A549 (cell line): Measurements from ENCODE around the gene PRKAB2. TPM values are rescaled to one million over a fixed set of nuclear protein-coding genes. Genes with fewer than 3 reads are reported as not detected.
A peak's percentile ranks its signal among the peaks of the same experiment; 100 is the strongest.

Experiments used
- ATAC-seq, 2 experiments: fragments of 200-7000 bp in 1 of 2; fragments of >200 bp in 1 of 2; cut with Nextera tagmentation in 1 of 2; cut with Tn5 transposase in 1 of 2; 3 replicates each; pipeline versions ENCODE4 v1.8.0 to v1.9.1; 2018 to 2020; ENCODE audit warnings: mild to moderate bottlenecking in 1 of 2, moderate library complexity in 1 of 2
- CTCF ChIA-PET: fragments of 300-600 bp; sonication (Branson Sonifier 250); formaldehyde crosslinking; extraction: SDS; loops from one replicate; lab custom pipeline; 2021; ENCODE audit warnings: antibody characterized with exemption, inconsistent platforms; lab: Yijun Ruan, JAX
- POLR2A ChIA-PET: fragments of 350-600 bp; formaldehyde crosslinking; extraction: SDS; loops from one replicate; lab custom pipeline; 2021; ENCODE audit warnings: antibody characterized with exemption, inconsistent platforms; lab: Yijun Ruan, JAX
- DNase-seq, 2 experiments: peaks; one replicate each; pipeline versions ENCODE4 v3.0.0 to v3.0.0-alpha.2; 2011 to 2016; ENCODE audit warnings: low read depth in 1 of 2, low spot score in 1 of 2
- FAIRE-seq: peaks from 2 replicates; lab custom pipeline; 2011; peaks lifted over from hg19 to GRCh38; lab: Jason Lieb, UNC
- H3K27ac ChIP-seq, 2 experiments: fragments of >200 bp; sonication (Bioruptor Twin); formaldehyde crosslinking; 3 replicates each; pipeline ENCODE4 v1.5.1; 2016 to 2017
- H3K4me1 ChIP-seq: fragments of >200 bp; sonication (Bioruptor Twin); formaldehyde crosslinking; 3 replicates; pipeline ENCODE4 v1.6.1; 2016
- H3K4me2 ChIP-seq: fragments of >200 bp; sonication (Bioruptor Twin); formaldehyde crosslinking; 3 replicates; pipeline ENCODE4 v1.6.1; 2016
- H3K4me3 ChIP-seq: fragments of >200 bp; sonication (Bioruptor Twin); formaldehyde crosslinking; 3 replicates; pipeline ENCODE4 v1.5.1; 2016
- H3K9me3 ChIP-seq: fragments of >200 bp; sonication (Bioruptor Twin); formaldehyde crosslinking; 3 replicates; pipeline ENCODE4 v1.6.1; 2016
- BHLHE40 ChIP-seq: IDR thresholded peaks from 2 replicates; pipeline ENCODE4 v1.6.1; 2012; ENCODE audit warnings: low read depth, low read length, inconsistent platforms
- CEBPB ChIP-seq, 2 experiments: fragments of >200 bp in 1 of 2; sonication (Bioruptor Twin) in 1 of 2; formaldehyde crosslinking in 1 of 2; IDR thresholded peaks; 2 replicates each; pipeline ENCODE4 v1.6.1; 2012 to 2016
- CHD2 ChIP-seq: fragments of 150-350 bp; IDR thresholded peaks from 2 replicates; pipeline ENCODE4 v1.6.1; 2014; ENCODE audit warnings: low read length; ENCODE audit not compliant: partially characterized antibody
- FOSL2 ChIP-seq, 2 experiments: fragments of 450-650 bp in 1 of 2; fragments of >200 bp in 1 of 2; sonication (Bioruptor Twin) in 1 of 2; formaldehyde crosslinking; IDR thresholded peaks; 2 replicates each; pipeline versions ENCODE4 v1.5.0 to v1.6.1; 2016 to 2020; ENCODE audit warnings: mild to moderate bottlenecking in 1 of 2, moderate library complexity in 1 of 2
- KDM5A ChIP-seq: fragments of 200-600 bp; sonication (generic); IDR thresholded peaks from 2 replicates; pipeline ENCODE4 v1.6.1; 2016; ENCODE audit warnings: antibody characterized with exemption, mild to moderate bottlenecking
- MYC ChIP-seq: IDR thresholded peaks from 2 replicates; pipeline ENCODE4 v1.6.1; 2012; ENCODE audit warnings: mild to moderate bottlenecking, inconsistent platforms, low read length, improper control_type of control experiment, borderline replicate concordance
- NPAS2 ChIP-seq: fragments of 250-450 bp; sonication (Bioruptor Pico); IDR thresholded peaks from 2 replicates; pipeline ENCODE4 v1.8.0; 2022; ENCODE audit warnings: mild to moderate bottlenecking, moderate library complexity, borderline replicate concordance
- PHF8 ChIP-seq: fragments of 200-600 bp; sonication (generic); IDR thresholded peaks from 2 replicates; pipeline ENCODE4 v1.6.1; 2016; ENCODE audit warnings: low read depth, mild to moderate bottlenecking, antibody characterized with exemption, moderate library complexity, borderline replicate concordance
- POLR2AphosphoS2 ChIP-seq: conservative IDR thresholded peaks from 2 replicates; pipeline ENCODE4 v1.6.1; 2012; ENCODE audit warnings: low read length, improper control_type of control experiment, inconsistent platforms
- RNF2 ChIP-seq: fragments of 200-600 bp; sonication (generic); IDR thresholded peaks from 2 replicates; pipeline ENCODE4 v1.6.1; 2016; ENCODE audit warnings: low read depth, mild to moderate bottlenecking, antibody characterized with exemption, moderate library complexity, borderline replicate concordance
- SMC3 ChIP-seq: fragments of >200 bp; sonication (Bioruptor Twin); formaldehyde crosslinking; IDR thresholded peaks from 3 replicates; pipeline ENCODE4 v1.6.1; 2018; ENCODE audit warnings: inconsistent platforms
- SREBF2 ChIP-seq: fragments of 450-650 bp; IDR thresholded peaks from 2 replicates; pipeline ENCODE4 v1.6.1; 2014; ENCODE audit warnings: mild to moderate bottlenecking, moderate library complexity
- ZC3H11A ChIP-seq: fragments of 450-650 bp; IDR thresholded peaks from 2 replicates; pipeline ENCODE4 v1.6.1; 2014; ENCODE audit warnings: antibody characterized with exemption, mild to moderate bottlenecking
- WGBS: methylation state at CpG from one replicate; pipeline ENCODE4 v1.1.6; 2017; ENCODE audit errors: missing lambda C conversion rate; 5-methylcytosine and 5-hydroxymethylcytosine counted together
- polyA plus RNA-seq, 4 experiments: library from polyadenylated mRNA; depleted of rRNA in 3 of 4; stranded (reverse); fragments of >200 nt; fragmentation: RNase III in 1 of 4; extraction: RNeasy Plus Mini Kit Qiagen cat#74134 plus additional on column Dnase treatment in 1 of 4; gene quantifications; 2 replicates in 3 of 4; 3 replicates in 1 of 4; pipeline ENCODE4 v1.2.3, GENCODE V29; 2011 to 2017
- TF ChIP-seq, protein P1 (sequence below): fragments of >200 bp; sonication (Bioruptor Twin); formaldehyde crosslinking; IDR thresholded peaks from 3 replicates; pipeline ENCODE4 v1.5.1; 2016
- TF ChIP-seq, protein P2 (sequence below): fragments of >200 bp; sonication (Bioruptor Twin); formaldehyde crosslinking; IDR thresholded peaks from 2 replicates; pipeline ENCODE4 v1.6.1; 2016
- TF ChIP-seq, protein P3 (sequence below): fragments of 250-450 bp; sonication (Bioruptor Pico); IDR thresholded peaks from 2 replicates; pipeline ENCODE4 v1.5.0; 2021; ENCODE audit warnings: mild to moderate bottlenecking, moderate library complexity, borderline replicate concordance
- TF ChIP-seq, protein P4 (sequence below): fragments of >200 bp; sonication (Bioruptor Twin); formaldehyde crosslinking; IDR thresholded peaks from 3 replicates; pipeline ENCODE4 v1.6.1; 2016

Gene PRKAB2
- polyA plus RNA-seq, 2 of the 4 experiments (the other 2 are of a cell fraction) = 11.4 to 22.4 TPM

- POLR2A ChIA-PET = no interaction called here
- H3K9me3 ChIP-seq = no peaks in the 10 kb centered on the region
- DNase-seq = no peak
- FAIRE-seq = no peak
- CTCF ChIA-PET = interaction anchor here (1.3 kb wide), 1 partner anchor 27 kb away, joined by 3 read pairs; no protein-coding TSS in a partner anchor
- peak overlapping the region; percentile 16; the same call in 1 of the 3 replicates for H3K4me2 ChIP-seq
- peaks cover 12% of the 10 kb centered on the region; the same call in 2 of the 3 replicates for H3K4me1 ChIP-seq
- no peak for TF ChIP-seq PHF8
- TF ChIP-seq MYC = no peak
- TF ChIP-seq, protein P1, sequence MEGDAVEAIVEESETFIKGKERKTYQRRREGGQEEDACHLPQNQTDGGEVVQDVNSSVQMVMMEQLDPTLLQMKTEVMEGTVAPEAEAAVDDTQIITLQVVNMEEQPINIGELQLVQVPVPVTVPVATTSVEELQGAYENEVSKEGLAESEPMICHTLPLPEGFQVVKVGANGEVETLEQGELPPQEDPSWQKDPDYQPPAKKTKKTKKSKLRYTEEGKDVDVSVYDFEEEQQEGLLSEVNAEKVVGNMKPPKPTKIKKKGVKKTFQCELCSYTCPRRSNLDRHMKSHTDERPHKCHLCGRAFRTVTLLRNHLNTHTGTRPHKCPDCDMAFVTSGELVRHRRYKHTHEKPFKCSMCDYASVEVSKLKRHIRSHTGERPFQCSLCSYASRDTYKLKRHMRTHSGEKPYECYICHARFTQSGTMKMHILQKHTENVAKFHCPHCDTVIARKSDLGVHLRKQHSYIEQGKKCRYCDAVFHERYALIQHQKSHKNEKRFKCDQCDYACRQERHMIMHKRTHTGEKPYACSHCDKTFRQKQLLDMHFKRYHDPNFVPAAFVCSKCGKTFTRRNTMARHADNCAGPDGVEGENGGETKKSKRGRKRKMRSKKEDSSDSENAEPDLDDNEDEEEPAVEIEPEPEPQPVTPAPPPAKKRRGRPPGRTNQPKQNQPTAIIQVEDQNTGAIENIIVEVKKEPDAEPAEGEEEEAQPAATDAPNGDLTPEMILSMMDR = no peak
- TF ChIP-seq, protein P2, sequence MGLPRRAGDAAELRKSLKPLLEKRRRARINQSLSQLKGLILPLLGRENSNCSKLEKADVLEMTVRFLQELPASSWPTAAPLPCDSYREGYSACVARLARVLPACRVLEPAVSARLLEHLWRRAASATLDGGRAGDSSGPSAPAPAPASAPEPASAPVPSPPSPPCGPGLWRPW = no peak
- TF ChIP-seq RNF2 = no peak
- TF ChIP-seq ZC3H11A = no peak
- TF ChIP-seq, protein P3, sequence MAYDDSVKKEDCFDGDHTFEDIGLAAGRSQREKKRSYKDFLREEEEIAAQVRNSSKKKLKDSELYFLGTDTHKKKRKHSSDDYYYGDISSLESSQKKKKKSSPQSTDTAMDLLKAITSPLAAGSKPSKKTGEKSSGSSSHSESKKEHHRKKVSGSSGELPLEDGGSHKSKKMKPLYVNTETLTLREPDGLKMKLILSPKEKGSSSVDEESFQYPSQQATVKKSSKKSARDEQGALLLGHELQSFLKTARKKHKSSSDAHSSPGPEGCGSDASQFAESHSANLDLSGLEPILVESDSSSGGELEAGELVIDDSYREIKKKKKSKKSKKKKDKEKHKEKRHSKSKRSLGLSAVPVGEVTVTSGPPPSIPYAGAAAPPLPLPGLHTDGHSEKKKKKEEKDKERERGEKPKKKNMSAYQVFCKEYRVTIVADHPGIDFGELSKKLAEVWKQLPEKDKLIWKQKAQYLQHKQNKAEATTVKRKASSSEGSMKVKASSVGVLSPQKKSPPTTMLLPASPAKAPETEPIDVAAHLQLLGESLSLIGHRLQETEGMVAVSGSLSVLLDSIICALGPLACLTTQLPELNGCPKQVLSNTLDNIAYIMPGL (CRISPR knock-in tag) = no peak
- TF ChIP-seq KDM5A = no peak
- TF ChIP-seq POLR2AphosphoS2 = no peak
- no peak for TF ChIP-seq CEBPB (IDR thresholded peaks at IDR 0.05)
- no peak for TF ChIP-seq SMC3
- TF ChIP-seq BHLHE40 = no peak
- no peak for TF ChIP-seq SREBF2
- no peak for TF ChIP-seq FOSL2 (IDR thresholded peaks at IDR 0.05)
- TF ChIP-seq FOSL2 (CRISPR knock-in tag; IDR thresholded peaks at IDR 0.05) = no peak
- ATAC-seq = no peak
- H3K27ac ChIP-seq = no peak overlapping the region
- no peak overlapping the region for H3K4me3 ChIP-seq
These were observed 42.7 kb upstream of the PRKAB2 start for GRCh38 chr1:147214842-147215539.

- Histone ChIP-seq H3K4me3 (no peak overlapping the region), H3K27ac (no peak overlapping the region), H3K4me2 (no peak overlapping the region), H3K4me1 (peaks cover 12% of the 10 kb centered on the region; the same call in 2 of the 3 replicates), H3K9me3 (no peaks in the 10 kb centered on the region)
- no peak for ATAC-seq
- no peak for FAIRE-seq
- TF ChIP-seq BHLHE40 (no peak), CHD2 (no peak), MYC (no peak), NPAS2 (CRISPR knock-in tag) (no peak)
- TF ChIP-seq, protein P4, sequence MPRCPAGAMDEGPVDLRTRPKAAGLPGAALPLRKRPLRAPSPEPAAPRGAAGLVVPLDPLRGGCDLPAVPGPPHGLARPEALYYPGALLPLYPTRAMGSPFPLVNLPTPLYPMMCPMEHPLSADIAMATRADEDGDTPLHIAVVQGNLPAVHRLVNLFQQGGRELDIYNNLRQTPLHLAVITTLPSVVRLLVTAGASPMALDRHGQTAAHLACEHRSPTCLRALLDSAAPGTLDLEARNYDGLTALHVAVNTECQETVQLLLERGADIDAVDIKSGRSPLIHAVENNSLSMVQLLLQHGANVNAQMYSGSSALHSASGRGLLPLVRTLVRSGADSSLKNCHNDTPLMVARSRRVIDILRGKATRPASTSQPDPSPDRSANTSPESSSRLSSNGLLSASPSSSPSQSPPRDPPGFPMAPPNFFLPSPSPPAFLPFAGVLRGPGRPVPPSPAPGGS = no peak
- POLR2A ChIA-PET = no interaction called here
- 79% methylated on average over 6 of the region's 7 CpGs for WGBS
- no peak for DNase-seq
- CTCF ChIA-PET = interaction anchor here (1.3 kb wide), 1 partner anchor 28 kb away, joined by 3 read pairs; no protein-coding TSS in a partner anchor
These were observed 42.1 kb upstream of the PRKAB2 start for GRCh38 chr1:147214325-147214724.
